ENCODE data around the gene MMS19. TPM values are rescaled to one million over a fixed set of nuclear protein-coding genes. Genes with fewer than 3 reads are reported as not detected.

MMS19 gene
- total RNA-seq, 1 donor from 2014 or later, result 92.6 TPM

- Histone ChIP-seq H3K9me3 (no peaks in the 10 kb centered on the region), H3K27ac (no peak overlapping the region), H3K4me1 (peaks cover 35% of the 10 kb centered on the region), H3K36me3 (no peaks in the 10 kb centered on the region), H3K27me3 (no peaks in the 10 kb centered on the region), H3K4me3 (no peak overlapping the region)
- TF ChIP-seq CTCF (IDR thresholded peaks at IDR 0.05) (no peak), POLR2A (IDR thresholded peaks at IDR 0.05) (no peak), POLR2AphosphoS5 (IDR thresholded peaks at IDR 0.05; ENCODE audit: insufficient read depth in 1 of 2, low read depth in 1 of 2) (no peak)
- intact Hi-C loops (cut with DNase I), result no loop called here
- no peak for DNase-seq (ENCODE audit: extremely low spot score in 2 of 2)
Measured at GRCh38 chr10:97508342-97508741, 10.1 kb upstream of the MMS19 start.

- no peak for DNase-seq (ENCODE audit: extremely low spot score in 2 of 2)
- H3K27me3 ChIP-seq, result no peaks in the 10 kb centered on the region
- no peak overlapping the region for H3K27ac ChIP-seq
- H3K4me1 ChIP-seq, result peaks cover 24% of the 10 kb centered on the region
- intact Hi-C loops (cut with DNase I), result no loop called here
- no peaks in the 10 kb centered on the region for H3K9me3 ChIP-seq
- no peak for TF ChIP-seq CTCF (IDR thresholded peaks at IDR 0.05)
- TF ChIP-seq POLR2A (IDR thresholded peaks at IDR 0.05), result no peak
- TF ChIP-seq POLR2AphosphoS5 (IDR thresholded peaks at IDR 0.05; ENCODE audit: insufficient read depth in 1 of 2, low read depth in 1 of 2), result no peak
- no peak overlapping the region for H3K4me3 ChIP-seq
- no peaks in the 10 kb centered on the region for H3K36me3 ChIP-seq
Measured at GRCh38 chr10:97506199-97506991, 8.2 kb upstream of the MMS19 start.

- intact Hi-C loops (cut with DNase I), result no loop called here
- no peak for DNase-seq (ENCODE audit: extremely low spot score in 2 of 2)
- Histone ChIP-seq H3K4me1 (peaks cover 31% of the 10 kb centered on the region), H3K27ac (no peak overlapping the region), H3K36me3 (no peaks in the 10 kb centered on the region), H3K4me3 (no peak overlapping the region), H3K27me3 (no peaks in the 10 kb centered on the region), H3K9me3 (no peaks in the 10 kb centered on the region)
- TF ChIP-seq CTCF (IDR thresholded peaks at IDR 0.05) (no peak), POLR2AphosphoS5 (IDR thresholded peaks at IDR 0.05; ENCODE audit: insufficient read depth in 1 of 2, low read depth in 1 of 2) (no peak), POLR2A (IDR thresholded peaks at IDR 0.05) (no peak)
Measured at GRCh38 chr10:97505152-97505551, 6.9 kb upstream of the MMS19 start.

- Histone ChIP-seq H3K36me3 (no peaks in the 10 kb centered on the region), H3K27me3 (no peaks in the 10 kb centered on the region), H3K4me1 (peaks cover 35% of the 10 kb centered on the region), H3K9me3 (no peaks in the 10 kb centered on the region), H3K4me3 (no peak overlapping the region), H3K27ac (no peak overlapping the region)
- intact Hi-C loops (cut with DNase I), result no loop called here
- TF ChIP-seq CTCF (IDR thresholded peaks at IDR 0.05) (no peak), POLR2AphosphoS5 (IDR thresholded peaks at IDR 0.05; ENCODE audit: insufficient read depth in 1 of 2, low read depth in 1 of 2) (no peak), POLR2A (IDR thresholded peaks at IDR 0.05) (no peak)
- no peak for DNase-seq (ENCODE audit: extremely low spot score in 2 of 2)
Measured at GRCh38 chr10:97503406-97503805, 5.2 kb upstream of the MMS19 start.

- Histone ChIP-seq H3K4me1 (peaks cover 35% of the 10 kb centered on the region), H3K4me3 (no peak overlapping the region), H3K27ac (no peak overlapping the region), H3K27me3 (no peaks in the 10 kb centered on the region), H3K36me3 (no peaks in the 10 kb centered on the region), H3K9me3 (no peaks in the 10 kb centered on the region)
- intact Hi-C loops (cut with DNase I), result no loop called here
- TF ChIP-seq POLR2AphosphoS5 (IDR thresholded peaks at IDR 0.05; ENCODE audit: insufficient read depth in 1 of 2, low read depth in 1 of 2) (no peak), POLR2A (IDR thresholded peaks at IDR 0.05) (no peak), CTCF (IDR thresholded peaks at IDR 0.05) (no peak)
- no peak for DNase-seq (ENCODE audit: extremely low spot score in 2 of 2)
Measured at GRCh38 chr10:97502916-97503315, 4.7 kb upstream of the MMS19 start.

Data from vagina (tissue), 2 donors.